HG02610 (cell line): ENCODE results near the gene AIFM3.
"Not testable (repeated sequence)": the region's sequence is repeated elsewhere in the genome, so short reads cannot be mapped to it uniquely, and the experiment has no call there.

Experiments used
- ATAC-seq: cut with Tn5 transposase; IDR thresholded peaks from one replicate; pipeline ENCODE4 v1.9.1; 2021; ENCODE audit warnings: mild to moderate bottlenecking, moderate library complexity; ENCODE audit not compliant: unreplicated experiment

Gene AIFM3, protein sequence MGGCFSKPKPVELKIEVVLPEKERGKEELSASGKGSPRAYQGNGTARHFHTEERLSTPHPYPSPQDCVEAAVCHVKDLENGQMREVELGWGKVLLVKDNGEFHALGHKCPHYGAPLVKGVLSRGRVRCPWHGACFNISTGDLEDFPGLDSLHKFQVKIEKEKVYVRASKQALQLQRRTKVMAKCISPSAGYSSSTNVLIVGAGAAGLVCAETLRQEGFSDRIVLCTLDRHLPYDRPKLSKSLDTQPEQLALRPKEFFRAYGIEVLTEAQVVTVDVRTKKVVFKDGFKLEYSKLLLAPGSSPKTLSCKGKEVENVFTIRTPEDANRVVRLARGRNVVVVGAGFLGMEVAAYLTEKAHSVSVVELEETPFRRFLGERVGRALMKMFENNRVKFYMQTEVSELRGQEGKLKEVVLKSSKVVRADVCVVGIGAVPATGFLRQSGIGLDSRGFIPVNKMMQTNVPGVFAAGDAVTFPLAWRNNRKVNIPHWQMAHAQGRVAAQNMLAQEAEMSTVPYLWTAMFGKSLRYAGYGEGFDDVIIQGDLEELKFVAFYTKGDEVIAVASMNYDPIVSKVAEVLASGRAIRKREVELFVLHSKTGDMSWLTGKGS

DNA sequence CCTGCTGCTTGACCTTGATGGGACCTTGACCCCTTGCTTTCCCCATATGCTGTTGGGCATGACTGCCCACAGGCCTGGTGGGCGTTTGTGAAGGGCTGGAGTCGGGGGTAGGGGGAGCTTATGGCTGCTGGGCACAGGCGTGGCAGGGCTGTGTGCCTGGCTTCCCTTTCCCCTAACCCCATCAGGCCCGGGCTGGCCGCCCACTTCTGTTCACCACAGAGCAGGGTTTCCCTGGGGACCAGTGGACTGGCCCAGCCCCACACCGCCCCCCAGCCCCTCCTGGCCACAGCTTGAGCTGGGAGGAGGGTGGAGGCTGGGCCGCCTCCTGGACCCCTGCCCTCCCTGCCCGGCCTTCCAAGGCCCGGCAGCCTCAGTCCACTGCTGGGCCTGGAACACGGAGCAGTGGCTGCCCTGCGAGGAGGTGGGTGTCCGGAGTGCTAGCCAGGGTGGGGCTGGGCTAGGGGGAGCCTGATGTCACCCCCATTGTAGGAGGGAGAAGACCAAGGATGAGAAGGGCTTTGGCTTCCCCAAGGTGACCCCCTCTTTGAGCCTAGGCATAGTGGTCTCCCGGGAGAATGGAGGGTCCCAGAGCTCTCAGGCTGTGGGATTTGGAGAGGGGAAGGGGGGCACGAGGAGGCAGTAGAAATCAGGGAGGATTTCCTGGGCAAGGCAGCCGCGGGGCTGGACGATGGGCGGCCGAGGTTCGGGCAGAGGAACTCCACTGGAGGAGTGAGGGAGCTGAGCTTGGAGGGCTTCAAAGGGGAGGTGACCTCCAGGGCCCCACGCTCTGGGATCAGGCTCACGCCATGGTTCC, at the start of gene AIFM3:
Gene AIFM3, plus strand, starts transcription at position 373 of the 814 bp plus-strand sequence. CDS start 690 bp downstream, outside the sequence.
- ATAC-seq = no peak

- ATAC-seq = no peak
Observed at GRCh38 chr22:20918663-20919218, 48.3 kb upstream of the AIFM3 start.

GRCh38 chr22:20919718-20920117, 47.3 kb upstream of the AIFM3 start:
- ATAC-seq = no peak

GRCh38 chr22:20920881-20921203, 46.2 kb upstream of the AIFM3 start:
- no peak for ATAC-seq

- no peak for ATAC-seq
Observed at GRCh38 chr22:20922141-20922751, 44.8 kb upstream of the AIFM3 start.

GRCh38 chr22:20926243-20926642, 40.8 kb upstream of the AIFM3 start:
- no peak for ATAC-seq

- no peak for ATAC-seq
Observed at GRCh38 chr22:20927940-20928572, 39.0 kb upstream of the AIFM3 start.

DNA sequence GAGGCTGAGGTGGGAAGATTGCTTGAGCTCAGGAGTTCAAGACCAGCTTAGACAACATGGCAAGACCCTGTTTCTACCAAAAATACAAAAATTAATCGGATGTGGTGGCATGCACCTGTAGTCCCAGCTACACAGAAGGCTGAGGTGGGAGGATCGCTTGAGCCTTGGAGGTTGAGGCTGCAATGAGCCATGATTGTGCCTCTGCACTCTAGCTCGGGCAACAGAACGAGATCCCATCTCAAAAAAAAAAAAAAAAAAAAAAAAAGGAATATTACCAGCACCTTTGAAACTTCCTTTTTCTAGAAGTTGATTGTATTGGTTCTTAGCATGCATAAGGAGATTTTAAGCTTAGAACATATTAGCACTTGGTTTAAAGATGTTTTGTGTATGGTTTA, 38.5 kb upstream of the AIFM3 start:
- ATAC-seq = no peak

DNA sequence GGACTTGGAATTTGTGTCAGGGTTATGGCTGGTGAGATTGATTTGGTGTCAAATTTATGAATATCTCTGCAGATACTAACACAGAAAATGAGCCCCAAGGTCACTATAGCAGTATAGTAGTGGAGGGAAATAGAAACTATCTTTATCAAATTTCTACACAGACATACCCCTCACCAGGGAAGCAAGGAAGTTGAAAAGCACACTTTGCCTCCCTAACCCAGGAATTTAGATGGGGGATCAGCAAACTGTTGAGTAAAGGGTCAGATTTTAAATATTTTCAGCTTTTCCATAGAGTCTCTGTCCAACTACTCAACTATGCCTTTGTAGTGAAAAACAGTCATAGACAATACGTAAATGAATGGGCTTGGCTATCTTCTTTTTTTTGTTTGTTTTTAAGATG, 37.1 kb upstream of the AIFM3 start:
- ATAC-seq = no peak

DNA sequence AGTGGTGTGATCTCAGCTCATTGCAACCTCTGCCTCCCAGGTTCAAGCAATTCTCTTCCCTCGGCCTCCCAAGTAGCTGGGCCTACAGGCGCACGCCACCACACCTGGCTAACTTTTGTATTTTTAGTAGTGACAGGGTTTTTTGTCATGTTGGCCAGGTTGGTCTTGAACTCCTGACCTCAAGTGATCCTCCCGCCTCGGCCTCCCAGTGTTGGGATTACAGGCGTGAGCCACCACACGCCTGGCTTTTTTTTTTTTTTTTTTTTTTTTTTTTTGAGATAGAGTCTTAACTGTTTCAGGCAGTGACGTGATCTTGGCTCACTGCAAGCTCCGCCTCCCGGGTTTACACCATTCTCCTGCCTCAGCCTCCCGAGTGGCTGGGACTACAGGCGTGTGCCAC, 36.6 kb upstream of the AIFM3 start:
- not testable (repeated sequence) for ATAC-seq

DNA sequence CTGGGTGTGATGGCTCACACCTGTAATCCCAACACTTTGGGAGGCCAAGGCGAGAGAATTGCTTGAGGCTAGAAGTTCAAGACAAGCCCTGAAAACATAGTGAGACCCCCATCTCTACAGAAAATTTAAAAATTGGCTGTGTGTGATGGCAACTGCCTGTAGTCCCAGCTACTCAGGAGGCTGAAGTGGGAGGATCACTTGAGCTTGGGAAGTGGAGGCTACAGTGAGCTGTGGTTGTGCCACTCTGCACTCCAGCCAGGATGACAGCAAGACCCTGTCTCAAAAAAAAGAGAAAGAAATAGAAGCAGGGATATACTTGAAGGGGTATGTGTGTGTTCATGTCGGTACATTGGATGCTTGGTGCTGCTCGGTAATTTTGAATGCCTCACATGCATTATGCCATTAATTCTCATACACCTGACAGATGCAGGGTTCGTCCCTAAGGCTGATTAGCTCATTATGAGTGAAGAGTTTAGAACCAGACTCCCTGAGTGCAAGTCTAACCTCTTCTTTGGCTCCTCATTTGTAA, 35.9 kb upstream of the AIFM3 start:
- ATAC-seq = no peak

- ATAC-seq = no peak
Observed at GRCh38 chr22:20933910-20934309, 33.1 kb upstream of the AIFM3 start.

- not testable (repeated sequence) for ATAC-seq
Observed at GRCh38 chr22:20935049-20935448, 32.0 kb upstream of the AIFM3 start.

GRCh38 chr22:20935780-20936539, 31.1 kb upstream of the AIFM3 start:
- ATAC-seq = not testable (repeated sequence)

DNA sequence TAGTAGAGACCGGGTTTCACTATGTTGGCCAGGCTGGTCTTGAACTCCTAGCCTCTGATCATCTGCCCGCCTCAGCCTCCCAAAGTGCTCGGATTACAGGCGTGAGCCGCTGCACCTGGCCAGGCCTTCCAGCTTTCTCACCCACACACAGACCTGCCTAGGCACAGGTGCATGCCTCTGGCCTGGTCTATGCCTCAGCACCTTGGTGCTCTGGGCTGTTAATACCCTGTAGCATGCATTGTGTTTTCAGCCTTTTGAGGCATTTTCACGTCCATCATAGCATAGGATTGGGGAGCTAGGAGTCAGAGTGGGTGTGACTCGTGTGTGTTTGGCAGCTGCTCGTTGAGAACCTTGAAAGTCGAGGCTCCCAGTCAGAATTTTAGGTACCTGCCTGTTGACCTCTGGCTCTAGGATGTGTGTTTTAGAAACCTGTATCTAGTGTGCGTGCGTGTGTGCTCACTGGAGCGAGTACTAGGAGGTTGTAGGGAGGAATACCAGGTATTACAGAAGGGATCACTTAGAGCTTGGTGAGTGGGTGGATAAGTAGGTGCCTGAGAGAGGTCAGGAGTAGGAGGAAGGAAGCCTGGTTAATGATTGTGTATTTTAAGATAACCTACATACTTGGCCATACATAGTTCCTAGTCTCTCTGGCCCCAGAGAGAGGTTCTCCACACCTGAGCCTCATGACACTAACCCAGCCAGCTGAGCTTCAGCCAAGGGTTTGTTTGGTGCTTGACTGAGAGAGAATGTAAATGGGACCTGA, 29.8 kb upstream of the AIFM3 start:
- no peak for ATAC-seq

DNA sequence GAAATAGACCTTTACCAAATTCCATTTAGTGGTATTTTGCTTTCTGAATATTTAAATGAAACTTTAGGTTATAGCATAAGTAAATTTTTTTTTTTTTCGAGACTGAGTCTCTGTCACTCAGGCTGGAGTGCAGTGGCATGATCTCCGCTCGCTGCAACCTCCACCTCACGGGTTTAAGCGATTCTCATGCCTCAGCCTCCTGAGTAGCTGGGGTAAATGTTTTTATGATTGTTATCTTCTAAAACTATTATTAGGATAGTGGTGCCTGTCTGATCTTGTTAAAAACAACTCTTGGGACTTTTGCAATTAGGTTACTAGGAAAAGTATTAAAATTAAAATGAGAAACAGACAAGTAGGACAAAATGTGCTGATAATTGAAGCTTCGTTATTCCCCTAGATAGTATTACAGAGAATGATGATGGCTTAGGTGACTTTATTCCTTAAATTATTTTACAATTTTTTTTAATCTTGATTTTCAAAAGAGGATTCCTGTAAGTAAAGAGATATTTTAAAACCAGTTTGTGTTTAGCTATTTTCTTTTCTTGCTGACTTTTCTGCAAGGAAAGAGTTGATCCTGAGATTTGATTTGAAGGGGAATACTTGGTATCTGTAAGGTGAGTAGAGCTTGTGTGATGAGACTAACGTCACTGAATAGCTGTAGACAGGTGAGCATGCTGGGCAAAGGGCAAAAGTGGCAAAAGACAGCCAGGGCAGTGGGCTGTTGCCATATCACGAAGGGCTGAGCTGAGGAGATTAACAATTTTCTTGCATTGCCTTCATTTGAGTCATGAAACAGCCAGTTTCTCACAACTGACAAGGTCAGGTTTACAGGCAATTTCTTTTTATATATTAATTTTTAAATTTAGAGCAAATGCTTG, 29.0 kb upstream of the AIFM3 start:
- no peak for ATAC-seq

DNA sequence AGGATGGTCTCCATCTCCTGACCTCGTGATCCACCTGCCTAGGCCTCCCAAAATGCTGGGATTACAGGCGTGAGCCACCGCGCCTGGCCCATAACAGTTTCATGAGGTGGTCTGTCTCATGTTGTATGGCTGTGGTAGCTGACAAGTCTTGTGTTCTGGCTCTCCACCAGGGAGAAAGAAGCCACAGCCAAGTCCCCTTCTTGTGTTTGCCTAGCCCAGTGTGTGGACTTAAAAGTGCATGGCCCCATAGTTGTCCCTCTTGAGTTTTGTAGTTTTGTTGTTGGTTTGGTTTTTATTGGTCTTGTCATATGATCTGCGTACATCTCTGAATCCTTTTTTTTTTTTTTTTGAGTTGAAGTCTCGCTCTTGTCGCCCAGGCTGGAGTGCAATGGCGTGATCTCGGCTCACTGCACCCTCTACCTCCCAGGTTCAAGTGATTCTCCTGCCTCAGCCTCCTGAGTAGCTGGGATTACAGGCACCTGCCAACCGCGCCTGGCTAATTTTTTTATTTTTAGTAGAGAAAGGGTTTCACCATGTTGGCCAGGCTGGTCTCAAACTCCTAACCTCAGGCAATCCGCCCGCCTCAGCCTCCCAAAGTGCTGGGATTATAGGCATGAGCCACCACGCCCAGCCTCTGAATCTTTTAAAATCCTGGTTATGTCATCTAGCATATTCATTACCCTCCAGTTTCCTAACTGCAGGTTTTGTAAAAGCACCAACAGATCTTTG, 27.4 kb upstream of the AIFM3 start:
- ATAC-seq = not testable (repeated sequence)
